ENCODE measurements around the gene CREB5.

DNA sequence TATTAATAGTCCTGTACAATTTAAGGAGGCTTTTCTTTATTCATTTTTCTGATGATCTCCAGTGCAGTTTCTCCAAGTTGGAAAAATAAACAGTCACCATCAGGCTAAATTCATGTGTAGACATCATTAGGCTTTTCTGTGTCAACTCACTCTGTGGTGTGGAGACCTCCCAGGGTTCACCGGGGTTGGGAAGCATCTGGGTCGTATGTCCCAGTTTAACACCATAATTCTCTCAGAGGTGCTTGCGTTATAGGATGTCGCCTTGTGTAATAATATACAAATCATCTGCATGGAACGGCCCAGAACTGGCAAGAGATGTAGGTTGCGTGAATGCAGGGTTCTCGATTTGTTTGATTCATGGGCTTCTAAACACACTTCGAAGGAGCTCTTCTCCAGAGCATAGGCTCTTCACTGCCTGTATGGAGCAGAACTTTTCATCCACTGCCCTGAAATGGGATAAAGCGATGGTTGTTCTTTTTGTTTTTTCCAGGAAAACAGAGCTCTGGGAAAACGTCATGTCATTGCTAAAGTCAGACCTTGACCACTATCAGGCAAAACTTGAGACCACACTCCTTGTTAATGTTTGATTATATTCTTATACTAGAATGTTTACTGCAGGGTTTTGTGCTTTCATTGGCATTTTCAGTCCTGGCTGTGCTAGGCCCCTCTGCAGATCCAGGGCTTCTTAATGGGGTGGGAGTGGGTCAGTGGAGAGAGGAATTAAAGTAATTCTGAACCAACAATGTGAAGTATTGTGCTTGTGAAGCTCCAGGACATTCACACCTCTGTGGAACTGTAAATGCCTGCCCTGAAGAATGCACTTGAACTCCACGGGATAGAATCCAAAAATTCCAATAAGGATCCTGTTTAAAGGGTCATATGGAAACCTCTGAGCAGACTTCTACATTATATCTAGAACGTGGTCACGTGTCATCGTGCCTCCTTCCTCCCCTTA is 373.0 kb downstream of the CREB5 start:
- TF ChIP-seq POLR2A (IDR thresholded peaks at IDR 0.05; ENCODE audit: low read depth, low read length) (no peak), POLR2AphosphoS5 (IDR thresholded peaks at IDR 0.05; ENCODE audit: low read depth, low read length) (no peak), TAF1 (IDR thresholded peaks at IDR 0.05; ENCODE audit: borderline replicate concordance, low read depth, low read length) (no peak)

Measured in GM12892 (cell line).